HG03097 (cell line): ENCODE results near the gene MAPK4.
A peak's percentile ranks its signal among the peaks of the same experiment; 100 is the strongest.

Experiments
- ATAC-seq: cut with Tn5 transposase; IDR thresholded peaks from one replicate; pipeline ENCODE4 v1.9.1; 2021; ENCODE audit not compliant: unreplicated experiment, low FRiP score

The MAPK4 gene

DNA sequence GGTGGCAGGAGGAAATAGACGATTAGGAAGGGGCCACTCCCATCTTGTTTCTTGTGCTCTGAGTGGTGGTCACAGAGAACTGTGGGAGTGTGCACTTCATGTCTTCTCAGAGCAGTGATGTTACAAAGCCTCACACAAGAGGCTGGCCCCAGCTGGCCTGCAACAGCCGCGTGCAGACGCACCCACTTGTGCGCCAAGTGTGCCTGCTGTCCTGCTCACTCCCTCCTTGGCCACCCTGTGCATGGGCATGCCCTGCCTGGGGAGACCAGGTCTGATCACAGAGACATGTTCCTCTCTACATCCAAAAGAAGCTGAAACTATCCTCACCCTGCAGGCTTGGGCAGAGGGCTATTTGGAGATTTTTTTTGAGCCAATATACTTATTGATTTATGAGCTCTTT lies 151.5 kb downstream of the MAPK4 start:
- ATAC-seq, result no peak

DNA sequence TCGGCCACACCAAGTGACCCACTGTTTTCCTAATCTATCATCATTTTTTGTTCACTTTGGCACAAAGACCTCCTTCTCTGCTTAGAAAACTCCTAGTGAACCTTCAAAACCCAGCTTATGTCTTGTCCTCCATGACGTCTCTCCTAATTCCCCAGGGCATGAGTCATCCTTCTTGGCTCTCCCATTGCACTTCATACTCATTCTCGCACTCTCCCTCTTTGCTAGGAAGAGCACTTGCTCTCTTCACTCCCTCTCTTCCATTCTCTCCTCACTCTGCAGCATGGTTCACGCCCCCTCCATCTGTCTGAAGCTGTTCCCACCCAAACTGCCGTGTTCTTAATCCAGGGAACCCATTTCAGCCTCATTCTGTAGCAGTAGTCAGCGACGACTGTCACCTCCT lies 156.0 kb downstream of the MAPK4 start:
- ATAC-seq, result no peak

DNA sequence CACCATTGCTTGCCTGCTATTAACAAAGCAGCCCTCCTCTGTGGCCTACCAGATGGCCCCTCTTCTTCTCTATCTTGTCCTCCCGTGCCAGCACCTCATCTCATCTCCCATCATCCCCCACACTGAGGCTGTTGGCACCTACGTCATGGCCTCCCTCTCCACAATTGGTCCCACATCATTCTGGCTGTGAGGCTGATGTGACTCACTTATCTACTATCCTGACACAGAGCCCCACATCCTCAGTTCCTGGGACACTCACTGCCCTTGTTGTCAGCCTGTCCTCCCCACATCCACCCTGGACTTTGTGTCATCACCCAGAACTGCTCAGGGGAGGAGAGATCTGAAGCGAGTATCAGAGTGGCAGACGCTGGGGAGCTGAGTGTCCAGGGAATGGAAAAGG lies 157.0 kb downstream of the MAPK4 start:
- no peak for ATAC-seq

DNA sequence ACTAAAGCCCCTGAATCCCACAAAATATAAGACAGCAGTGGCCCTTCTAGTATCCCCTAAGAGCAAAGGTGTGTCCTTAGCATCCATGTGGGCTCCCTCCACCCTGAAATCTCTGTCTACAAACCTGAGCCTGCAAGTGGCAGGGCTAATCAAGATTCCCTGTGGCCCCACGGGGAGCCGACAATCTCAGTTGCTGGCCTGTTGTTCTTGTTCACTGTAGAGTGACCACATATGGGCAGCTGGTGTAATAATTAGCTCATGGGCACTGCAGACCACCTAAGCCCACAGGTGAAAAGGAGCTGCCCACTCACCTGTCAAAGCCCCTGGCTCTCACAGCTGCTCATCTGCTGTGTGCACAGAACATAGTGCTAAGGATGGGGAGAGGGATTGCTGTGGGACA lies 157.7 kb downstream of the MAPK4 start:
- no peak for ATAC-seq

DNA sequence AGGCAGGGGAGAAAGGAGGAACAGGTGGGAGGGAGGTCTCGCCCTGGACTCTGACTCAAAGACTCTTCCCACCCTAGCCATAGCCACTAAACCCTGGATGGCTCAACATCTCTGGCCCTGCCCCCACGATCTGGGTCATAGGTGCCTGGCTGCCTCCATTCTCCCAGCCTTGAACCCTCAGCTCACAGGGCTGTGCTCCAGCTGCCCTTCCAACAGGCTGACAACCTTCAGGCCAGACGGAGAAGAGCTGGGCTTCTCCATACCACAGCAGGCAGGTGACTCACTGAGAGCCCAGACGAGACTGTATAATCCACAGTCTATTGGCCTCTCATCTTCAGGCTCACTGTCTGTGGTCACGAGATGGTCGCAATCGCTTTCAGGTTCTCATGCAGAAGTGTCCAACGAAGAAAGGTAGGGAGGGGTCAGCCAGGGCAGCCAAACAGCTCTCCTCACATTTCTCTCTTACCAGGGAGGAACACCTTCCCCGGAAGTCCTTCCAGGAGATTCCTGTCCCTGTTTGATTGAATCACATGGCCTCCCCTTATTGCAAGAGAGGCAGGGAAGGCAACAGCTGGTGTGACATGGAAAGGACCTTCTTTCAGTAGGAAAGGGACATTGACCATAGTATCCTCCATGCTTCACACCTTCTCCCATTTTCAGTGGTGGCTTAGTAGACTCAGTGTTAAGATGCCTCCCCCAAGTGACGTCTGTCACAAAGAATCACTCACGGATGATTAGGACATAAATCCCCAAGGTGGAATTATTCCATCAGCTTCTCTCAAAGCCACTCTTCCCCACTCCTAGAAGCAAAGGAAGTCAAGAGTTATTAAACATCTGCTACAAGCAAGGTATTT lies 159.8 kb downstream of the MAPK4 start:
- no peak for ATAC-seq

DNA sequence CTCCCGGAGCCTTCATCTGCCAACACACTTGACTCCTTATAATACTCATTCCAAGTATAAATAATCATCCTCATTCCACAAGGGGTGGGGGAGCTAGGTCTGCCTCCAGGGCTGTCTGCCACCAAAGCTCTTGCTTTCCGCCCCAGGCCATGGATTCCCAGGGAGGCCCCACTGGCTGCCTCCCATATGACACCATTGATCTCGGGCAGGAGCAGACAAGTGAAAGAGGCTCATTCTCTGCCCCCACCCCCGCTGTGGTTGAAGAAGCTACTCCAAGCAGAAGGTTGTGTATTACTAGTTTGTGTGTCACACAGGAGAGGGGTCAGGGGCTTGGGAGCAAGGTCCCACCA lies 160.4 kb downstream of the MAPK4 start:
- no peak for ATAC-seq

DNA sequence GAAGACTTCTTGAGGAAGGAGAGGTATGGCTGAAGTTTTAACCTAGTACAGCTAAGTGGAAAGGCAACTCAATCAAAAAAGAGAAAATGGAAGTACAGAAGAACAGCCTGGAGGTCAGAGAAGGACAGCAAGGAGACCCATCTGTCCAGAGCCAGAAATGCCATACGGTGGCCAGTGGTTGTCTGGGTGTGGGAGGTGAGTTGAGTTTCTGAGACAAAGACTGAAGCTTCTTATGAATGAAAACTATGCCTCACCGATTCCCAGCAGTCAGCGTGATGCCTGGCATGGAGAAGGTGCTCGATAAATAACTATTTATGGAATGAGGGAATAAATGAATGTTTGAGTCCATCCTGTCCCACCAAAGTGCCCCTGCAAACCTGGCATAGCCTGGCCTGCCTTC lies 161.1 kb downstream of the MAPK4 start:
- ATAC-seq, result no peak

DNA sequence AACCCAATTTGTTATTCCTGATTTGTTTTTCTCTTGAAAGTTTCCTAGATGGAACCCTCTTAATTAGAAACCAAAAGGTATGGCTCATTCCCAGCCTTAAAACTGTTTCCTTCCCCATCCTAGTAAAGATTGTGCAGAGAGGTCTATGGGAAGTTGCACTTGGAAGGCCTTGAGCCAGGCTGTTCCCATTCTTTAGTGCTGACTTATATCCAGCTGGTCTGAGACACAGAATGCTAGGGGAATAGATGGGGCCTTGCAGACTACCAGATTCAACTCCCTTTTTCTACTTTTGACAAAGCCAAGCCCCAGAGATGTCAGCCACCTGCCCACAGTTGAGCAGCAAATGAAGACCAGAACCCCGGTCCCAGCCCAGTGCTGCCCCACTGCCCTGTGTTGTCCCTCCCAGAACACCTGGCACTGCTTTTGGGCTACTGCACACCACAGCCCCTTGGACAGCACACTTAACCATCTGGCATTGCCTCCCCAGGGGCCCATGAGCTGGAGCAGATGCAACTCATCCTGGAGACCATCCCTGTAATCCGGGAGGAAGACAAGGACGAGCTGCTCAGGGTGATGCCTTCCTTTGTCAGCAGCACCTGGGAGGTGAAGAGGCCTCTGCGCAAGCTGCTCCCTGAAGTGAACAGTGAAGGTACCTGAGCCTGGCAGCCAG lies 161.7 kb downstream of the MAPK4 start:
- no peak for ATAC-seq

DNA sequence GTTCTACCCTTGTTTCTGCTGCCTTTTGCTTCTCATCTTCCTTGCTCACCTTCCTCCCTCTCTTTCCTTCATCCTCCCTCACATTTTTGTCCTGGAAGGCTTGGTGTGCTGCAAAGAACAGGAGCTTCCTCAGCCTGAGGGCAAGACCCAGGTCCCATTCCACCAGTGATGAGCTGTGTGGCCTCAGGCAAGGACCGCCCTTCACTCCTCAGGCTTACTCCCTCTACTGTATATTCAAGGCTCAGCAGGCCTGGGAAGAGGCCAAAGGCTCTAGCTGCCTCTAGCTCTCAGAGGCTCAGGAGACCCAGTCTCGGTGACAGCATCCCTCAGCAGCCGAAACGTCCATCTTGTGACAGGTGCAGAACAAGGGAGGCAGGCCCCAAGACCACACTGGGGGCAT lies 162.4 kb downstream of the MAPK4 start:
- no peak for ATAC-seq

DNA sequence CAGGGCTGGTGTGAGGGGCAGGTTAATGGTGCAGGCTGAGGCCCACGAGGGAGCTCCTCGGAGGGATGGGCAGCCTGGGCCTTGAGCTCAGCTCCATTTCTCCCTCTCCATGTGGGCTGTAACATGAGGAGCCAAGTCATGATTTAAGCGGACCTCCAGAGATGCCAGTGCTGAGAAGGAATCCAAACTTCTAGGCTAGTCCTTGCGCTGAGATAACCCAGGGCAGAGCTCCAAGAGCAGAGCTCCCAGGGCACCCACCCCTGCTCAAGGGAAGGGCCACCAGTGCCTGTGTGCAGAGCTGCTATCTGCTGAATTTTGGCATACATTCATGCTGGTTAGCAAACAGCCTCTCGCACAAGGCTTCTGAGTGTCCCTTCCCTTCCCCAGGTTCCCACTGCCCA lies 164.9 kb downstream of the MAPK4 start:
- no peak for ATAC-seq

DNA sequence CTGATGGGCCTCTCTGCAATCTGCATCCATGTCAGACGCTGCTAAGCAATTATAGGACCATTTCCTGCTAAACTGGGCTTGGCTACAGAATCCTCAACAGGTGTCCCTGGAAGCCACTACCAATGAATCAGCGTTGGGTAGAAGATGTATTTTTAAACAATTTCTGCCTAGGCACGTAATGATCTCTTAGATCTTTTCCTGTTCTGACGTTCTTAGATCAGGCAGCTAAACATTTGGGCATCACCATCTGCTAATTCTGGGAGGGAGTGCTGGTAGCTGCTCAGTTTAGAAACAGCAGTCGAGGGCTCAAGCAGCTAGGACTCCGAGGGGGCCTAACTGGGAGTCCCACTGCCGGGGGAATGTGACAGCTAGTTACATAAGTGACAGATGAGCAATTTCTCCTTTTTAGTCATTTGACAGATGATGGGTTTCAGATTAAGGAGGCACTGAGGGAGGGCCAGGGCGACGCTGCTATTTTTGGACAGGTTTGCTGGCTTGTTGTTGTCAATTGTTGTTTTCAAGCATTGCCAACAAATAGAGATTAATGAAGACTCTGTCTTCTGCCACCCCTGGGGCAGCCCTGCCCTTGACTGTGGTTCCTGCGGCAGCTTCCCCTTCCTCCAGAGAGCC lies 167.2 kb downstream of the MAPK4 start:
- peak; percentile 56 for ATAC-seq

DNA sequence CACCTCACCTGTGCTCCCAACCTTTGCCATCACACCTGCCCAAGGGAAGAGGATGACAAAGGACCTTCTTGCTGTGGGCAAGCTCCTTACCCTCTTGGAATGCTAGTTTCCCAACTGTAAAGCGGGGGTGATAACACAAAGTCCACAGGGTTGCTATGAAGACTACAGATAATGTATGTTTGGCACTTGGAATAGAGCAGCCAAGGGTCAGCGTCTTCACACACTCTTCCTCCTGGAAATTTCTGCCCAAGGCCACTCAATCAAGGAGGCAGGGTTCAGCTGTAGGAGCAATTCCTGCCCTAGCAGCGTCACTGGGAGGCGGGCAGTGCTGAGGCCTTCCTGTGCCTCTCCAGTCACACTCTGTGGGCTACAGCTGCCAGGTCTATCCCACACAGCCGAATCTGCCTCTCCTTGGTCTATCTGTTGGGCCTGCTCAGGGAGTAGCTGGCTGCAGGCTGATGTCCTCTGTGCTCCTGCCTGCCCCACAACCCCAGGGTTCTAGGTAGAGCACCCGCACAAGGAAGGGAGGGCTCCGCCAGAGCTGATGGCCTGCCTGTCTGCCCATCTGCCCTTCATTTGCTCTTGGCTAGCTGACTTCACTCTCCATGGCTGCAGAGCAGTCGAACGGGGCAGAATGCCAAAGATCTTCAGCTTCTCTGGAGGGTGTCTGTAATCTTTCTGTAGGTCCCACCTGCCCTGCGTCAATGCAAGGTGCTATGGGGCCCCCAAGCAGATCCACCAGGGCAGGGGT lies 168.0 kb downstream of the MAPK4 start:
- ATAC-seq, result no peak

DNA sequence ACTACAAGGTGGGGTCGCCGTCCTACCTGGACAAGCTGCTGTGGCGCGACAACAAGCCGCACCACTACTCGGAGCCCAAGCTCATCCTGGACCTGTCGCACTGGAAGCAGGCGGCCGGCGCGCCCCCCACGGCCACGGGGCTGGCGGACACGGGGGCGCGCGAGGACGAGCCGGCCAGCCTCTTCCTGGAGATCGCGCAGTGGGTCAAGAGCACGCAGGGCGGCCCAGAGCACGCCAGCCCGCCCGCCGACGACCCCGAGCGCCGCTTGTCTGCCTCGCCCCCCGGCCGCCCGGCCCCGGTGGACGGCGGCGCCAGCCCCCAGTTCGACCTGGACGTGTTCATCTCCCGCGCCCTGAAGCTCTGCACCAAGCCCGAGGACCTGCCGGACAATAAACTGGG lies 169.5 kb downstream of the MAPK4 start:
- no peak for ATAC-seq

DNA sequence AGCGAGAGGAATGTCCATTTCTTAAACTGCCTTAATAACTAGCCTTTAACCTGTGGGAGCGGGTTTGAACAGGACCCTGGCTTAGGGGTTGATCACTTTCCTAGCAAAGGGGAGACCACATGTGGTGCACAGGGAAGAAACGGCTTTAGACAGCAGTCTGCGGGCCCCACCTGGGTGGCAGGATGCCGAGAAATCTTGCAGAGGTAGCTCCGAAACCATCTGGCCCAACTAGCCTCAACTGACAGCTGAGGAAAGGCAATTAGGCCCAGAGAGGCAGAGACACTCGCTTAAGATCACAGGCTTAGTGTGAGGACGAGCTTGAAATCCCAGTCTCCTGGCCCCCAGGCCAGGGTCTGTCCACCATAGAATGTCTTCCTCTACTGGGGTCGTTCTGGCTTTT lies 170.1 kb downstream of the MAPK4 start:
- no peak for ATAC-seq

DNA sequence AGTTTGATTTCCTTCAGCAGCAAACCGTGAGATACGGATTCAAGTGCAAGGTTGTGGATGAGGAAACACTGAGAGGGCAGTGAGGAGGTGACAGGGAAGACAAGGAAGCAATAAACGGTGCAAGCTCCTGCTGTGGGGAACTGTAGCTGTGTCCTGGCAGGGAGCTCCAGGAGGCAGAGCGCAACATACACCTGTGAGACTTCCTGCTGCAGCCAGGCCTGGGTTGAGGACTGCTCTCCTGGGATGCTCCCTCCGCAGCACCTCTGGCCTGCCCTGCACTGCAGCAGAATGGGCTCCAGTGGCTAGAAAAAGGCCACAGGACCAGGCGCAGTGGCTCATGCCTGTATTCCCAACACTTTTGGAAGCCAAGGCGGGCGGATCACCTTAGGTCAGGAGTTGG lies 174.5 kb downstream of the MAPK4 start:
- ATAC-seq, result no peak

DNA sequence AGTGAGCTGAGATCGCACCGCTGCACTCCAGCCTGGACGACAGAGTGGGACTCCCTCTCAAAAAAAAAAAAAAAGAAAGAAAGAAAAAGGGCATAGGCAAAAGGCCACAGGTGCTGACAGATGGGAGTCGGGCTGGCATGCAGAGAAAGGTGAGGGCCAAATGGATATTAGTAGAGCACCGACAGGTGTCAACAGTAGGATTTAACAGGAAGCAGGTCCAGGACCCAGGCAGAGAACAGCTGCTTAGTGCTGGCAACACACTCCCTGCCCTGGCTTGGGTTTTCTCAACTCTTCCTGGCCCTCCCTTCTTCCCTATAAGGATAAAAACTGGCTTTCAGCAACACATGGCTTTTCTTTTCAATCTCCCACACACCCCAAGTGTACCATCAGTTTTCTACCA lies 175.0 kb downstream of the MAPK4 start:
- ATAC-seq, result no peak

DNA sequence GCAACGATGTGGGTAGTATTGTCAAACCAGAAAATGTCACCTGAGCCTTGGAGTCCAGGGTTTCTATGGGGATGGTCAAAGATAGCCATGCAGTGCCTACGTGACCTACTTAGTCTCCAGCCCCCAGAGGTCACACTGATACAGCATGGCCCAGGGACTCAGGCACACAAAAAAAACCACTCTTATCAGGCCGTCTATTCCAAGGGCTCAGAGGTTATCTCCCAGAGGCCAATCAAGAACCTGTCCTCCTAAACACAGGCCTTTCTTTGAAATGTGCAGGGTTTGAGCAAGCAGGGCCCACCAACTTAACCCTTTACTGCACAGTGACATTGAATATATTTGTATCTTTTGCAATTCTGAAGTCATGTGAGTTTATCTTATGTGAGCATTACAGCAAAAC lies 177.2 kb downstream of the MAPK4 start:
- no peak for ATAC-seq

DNA sequence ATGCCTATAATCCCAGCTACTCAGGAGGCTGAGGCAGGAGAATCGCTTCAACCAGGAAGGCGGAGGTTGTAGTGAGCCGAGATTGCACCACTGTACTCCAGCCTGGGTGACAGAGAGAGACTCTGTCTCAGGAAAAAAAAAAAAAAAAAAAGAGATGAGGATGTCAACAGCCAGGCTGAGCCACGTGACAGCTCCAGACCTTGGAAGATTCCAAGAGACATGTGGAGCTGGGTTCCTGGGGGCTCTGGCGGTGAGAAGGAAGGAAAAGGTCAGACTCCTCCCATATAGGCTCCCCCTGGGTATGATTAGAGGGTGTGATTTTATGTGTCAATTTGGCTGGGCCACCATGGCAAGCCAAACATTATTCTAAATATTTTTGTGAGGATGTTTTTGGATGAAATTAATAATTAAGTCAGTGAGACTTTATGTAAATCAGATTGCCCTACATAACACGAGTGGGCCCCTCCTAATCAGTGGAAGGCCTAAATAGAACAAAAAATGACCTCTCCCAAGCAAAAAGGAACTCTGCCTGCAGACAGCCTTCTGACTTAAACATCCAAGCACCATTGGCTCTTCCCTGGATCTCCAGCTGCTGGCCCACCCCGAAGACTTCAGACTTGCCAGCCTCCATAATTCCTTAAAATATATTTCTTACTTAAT lies 178.3 kb downstream of the MAPK4 start:
- no peak for ATAC-seq

DNA sequence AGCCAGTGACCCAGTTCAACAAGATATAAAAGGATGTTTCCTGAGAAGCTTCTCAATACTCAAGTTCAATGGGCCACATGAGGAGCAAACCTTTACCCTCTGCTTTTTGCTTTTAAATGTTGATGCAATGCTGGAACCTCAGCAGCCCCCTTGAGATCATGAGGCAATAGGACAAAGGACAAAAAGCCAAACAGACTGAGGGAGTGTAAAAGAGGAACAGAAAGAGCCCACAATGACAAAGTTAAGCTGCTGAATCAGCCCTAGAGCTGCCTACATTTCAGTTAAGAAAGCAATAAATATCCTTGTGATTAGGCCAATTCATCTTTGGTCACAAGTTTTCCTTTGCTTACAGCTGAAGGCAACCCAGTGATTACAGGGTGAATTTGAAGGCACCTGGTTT lies 183.1 kb downstream of the MAPK4 start:
- ATAC-seq, result no peak

DNA sequence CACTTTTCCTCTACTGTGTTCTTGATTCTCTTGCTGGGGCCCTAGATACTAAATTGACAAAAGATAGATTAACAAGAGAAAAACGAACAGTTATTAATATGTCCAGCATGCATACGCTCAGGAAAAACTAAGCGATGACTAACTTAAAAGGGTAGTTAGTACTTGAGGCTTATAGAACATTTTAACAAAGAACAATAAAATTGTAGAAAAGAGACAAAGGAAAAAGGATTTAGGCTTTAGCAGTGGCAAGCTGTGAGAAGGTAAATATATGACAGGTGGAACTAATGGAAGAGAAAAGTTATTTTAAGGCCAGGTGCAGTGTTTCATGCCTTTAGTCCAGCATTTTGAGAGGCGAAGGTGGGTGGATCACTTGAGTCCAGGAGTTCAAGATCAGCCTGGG lies 184.4 kb downstream of the MAPK4 start:
- ATAC-seq, result no peak

DNA sequence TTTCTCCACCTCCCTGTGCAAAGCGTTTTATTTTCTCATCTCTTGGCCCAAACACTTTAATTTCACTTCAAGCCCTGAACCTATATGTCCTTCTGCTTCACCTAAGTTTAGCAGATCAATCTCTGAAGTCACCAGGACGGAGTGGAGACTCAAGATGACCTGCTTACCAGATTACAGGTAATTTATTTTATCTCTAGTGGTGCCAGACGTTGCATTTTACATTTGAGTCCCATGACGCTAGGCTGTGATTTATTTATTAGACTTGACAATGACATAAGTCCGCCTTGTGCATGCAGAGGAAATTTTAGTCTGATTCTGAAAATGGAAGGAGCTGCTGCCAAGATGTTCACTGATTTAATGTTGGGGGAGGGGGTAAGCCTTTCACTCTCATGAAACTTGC lies 186.1 kb downstream of the MAPK4 start:
- ATAC-seq, result no peak
